DOHH2 (cell line): ENCODE data around the gene NAP1L5.

Experiments
- CTCF ChIP-seq: fragments of 200-600 bp; sonication (generic); IDR thresholded peaks from one replicate; pipeline ENCODE4 v1.5.1; 2014; ENCODE audit warnings: antibody characterized with exemption, mild to moderate bottlenecking, low read depth, low read length; ENCODE audit not compliant: poor library complexity, severe bottlenecking
- EZH2phosphoT487 ChIP-seq: fragments of 200-600 bp; sonication (generic); IDR thresholded peaks from 2 replicates; pipeline ENCODE4 v1.6.1; 2017; ENCODE audit warnings: borderline replicate concordance, mild to moderate bottlenecking, antibody characterized with exemption, low read length, moderate library complexity, mixed read lengths

GRCh38 chr4:88649716-88650115, 47.9 kb downstream of the NAP1L5 start:
- TF ChIP-seq CTCF (no peak), EZH2phosphoT487 (no peak)
